Stimulated activated CD8-positive, alpha-beta memory T cell treated with anti-CD3 and anti-CD28 coated beads, Interleukin-15, amount 100 ng/mL, for 48 hours (primary cell): ENCODE results near the gene SLIT1.
A peak's percentile ranks its signal among the peaks of the same experiment; 100 is the strongest.
"Not testable (repeated sequence)": the region's sequence is repeated elsewhere in the genome, so short reads cannot be mapped to it uniquely, and the experiment has no call there.

Experiments
- DNase-seq, 2 donors: peaks; one replicate each; pipeline ENCODE4 v3.0.0-alpha.2; 2020; ENCODE audit warnings: low read depth in 2 of 2

Gene SLIT1

DNA sequence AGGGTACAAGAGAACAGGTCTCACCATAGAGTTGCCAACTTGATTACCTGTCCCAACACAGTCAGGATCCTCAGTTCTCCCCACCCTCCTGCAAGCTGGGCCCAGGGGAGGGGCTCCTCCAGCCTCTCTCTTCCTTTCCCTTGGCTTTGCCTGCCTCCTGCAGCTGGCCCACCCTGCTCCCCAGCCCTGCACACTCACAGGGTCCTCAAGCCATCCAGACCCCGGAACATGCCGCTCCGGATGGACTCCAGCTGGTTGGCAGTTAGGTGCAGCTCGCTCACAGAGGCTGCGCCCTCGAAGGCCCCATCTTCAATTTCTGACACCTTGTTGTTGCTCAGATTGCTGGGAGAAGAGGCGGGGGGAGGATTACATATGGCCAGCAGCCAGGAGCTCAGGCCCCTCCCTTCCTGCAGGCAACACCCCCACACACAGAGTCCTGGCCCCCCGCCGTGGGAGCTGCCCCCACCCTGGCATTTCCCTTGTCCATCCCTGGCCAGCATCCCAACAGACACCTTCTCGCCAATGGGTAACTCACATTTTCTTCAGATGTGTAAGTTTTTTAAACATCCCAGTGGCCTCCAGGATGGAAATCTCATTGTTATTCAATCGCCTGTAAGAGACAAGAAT is 139.2 kb downstream of the SLIT1 start:
- DNase-seq, result no peak

DNA sequence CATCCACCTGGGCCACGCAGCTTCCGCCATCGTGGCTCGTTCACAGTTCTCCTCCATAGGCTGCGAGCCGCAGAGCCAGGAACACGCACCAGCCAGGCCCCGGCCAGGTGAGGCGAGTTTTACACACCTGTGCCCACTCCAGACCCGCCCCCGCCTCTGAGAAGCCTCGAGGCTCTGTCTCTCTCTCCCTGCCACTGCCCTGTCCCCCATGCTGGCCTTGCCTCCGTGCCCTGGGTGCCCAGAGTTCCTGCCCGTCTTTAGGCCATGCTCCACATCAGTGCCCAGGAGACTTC is 142.2 kb downstream of the SLIT1 start:
- DNase-seq, result no peak

GRCh38 chr10:97042716-97043562 is 142.8 kb downstream of the SLIT1 start:
- no peak for DNase-seq

GRCh38 chr10:97042081-97042480 is 143.7 kb downstream of the SLIT1 start:
- DNase-seq, result no peak

- DNase-seq, result no peak
These were observed 145.1 kb downstream of the SLIT1 start for GRCh38 chr10:97040706-97041105.

DNA sequence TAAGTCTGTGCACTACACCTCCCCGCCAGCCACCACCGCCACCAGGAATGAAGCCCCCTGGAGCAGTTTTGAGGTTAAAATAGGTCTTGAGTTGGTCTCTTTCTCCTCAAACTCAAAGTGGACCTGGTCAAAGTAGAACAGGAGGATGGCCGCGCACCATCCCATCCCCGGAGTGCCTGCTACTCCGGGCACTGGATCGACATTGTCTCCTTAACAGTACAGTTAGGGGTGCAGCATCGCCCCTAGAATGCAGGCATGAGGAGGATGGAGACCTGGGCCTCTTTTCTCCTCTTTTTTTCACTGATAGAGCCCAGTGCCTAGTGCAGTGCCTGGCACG is 145.5 kb downstream of the SLIT1 start:
- no peak for DNase-seq

DNA sequence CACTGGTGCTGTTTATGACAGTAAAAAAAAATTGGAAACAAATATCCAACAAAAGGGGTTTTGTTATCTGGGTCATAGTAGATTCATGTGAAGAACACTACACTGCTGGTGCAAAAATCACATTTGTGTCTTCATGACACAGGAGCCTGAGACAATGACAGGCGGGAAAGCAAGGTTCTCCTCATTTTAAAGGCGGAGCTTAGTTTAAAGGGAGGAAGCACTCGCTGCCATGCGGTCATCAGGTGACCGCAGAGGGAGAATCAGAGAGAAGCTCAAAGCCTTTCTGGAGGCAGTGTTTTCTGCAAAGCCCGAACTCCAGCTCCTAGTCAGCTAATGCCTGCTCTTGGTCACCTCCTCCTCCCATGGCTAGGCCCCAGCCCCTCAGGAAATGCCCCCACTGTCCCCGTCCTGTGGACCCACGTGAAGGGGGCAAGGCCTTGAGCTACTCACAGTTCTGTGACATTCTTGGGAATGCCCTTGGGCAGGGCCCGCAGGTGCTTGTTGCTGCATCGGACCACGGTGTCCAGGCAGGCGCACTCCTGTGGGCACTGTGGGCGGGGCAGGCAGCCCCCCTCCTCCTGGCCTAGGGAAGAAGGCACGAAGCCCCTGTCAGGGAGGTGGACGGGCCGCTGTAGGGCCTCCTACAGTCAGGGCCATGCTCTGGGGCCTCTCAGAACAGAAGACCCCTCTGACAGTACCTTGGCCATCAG is 146.1 kb downstream of the SLIT1 start:
- no peak for DNase-seq

DNA sequence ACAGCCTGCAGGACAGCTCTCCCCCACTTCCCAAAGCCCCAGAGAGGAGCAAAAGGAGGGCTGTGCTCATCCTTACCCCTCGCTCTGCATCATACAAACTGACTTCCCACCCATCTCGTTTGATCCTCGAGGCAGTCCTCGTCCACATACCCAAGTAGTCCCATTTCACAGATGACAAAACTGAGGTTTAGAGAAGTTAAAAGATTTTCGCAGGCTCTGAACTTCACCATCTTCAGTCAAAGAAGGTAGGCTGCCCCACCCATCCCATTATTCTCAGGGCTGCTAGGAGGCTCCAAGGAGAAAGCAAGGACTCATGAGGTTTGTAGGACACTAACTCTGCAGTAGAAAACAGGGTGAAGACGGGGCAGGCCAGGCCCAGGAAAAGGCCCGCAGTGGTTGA is 147.1 kb downstream of the SLIT1 start:
- no peak for DNase-seq

- DNase-seq, result peak; percentile 50 to 63
These were observed 148.1 kb downstream of the SLIT1 start for GRCh38 chr10:97037365-97038361.

DNA sequence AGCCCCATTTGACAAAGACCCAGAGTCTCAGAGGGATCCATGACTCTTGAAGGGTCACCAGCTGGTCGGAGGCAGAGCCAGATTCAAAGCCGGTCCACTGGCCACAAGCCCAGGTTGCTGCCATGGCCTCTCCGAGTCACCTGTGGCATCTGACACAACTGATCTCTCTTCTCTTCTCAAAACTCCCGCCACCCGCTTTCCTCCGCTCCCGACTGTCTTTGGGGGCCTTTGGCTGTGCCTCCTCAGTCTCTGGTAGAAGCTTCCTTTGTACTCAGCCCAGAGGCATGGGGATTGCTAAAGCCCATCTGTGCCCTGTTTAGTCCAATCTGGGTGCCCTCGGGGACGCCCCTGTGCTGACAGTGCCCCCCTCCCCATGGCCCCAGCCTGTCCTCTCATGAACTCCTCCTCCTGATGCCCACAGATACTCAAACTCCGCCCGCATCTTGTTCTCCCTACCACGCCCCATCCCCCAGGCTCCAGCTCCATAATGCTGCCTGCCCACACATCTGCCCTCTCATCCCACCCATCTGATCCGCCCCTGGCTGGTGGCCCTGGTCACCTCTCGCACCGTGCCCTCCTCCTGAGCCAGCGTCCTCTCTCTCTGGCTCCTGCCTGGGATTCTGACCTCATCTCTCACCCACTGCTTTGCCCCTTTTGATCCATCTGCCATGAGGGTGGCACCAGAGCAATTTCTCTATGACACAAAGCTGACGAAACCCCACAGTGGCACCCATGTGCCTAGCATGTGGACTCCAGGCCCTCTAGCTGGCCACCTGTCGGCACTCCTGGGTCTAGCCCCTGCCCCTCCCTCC is 150.6 kb downstream of the SLIT1 start:
- DNase-seq, result no peak

GRCh38 chr10:97034301-97034700 is 151.5 kb downstream of the SLIT1 start:
- no peak for DNase-seq

- DNase-seq, result not testable (repeated sequence)
These were observed 151.9 kb downstream of the SLIT1 start for GRCh38 chr10:97033841-97034240.

GRCh38 chr10:97032624-97033023 is 153.1 kb downstream of the SLIT1 start:
- no peak for DNase-seq

GRCh38 chr10:97031459-97031858 is 154.3 kb downstream of the SLIT1 start:
- DNase-seq, result no peak

GRCh38 chr10:97030894-97031293 is 154.9 kb downstream of the SLIT1 start:
- no peak for DNase-seq

DNA sequence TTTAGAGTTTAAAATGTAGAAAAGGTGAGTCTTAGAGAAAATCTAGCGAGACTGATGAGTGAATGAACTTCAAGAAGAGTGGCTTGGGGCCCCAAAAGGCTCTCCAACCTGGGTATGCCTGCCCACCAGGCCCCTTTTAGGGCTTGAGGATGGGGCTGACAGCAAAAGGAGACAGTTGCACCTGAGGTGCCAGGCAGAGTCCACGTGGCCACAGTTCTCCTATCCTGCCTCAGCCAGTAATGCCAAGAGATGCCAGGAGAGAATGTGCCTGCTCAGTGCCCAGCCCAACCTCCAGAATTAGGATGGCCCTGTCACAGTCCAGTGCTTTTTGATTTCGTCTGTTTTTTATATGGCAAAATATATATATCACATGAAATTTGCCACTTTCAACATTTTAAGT is 156.5 kb downstream of the SLIT1 start:
- DNase-seq, result no peak

DNA sequence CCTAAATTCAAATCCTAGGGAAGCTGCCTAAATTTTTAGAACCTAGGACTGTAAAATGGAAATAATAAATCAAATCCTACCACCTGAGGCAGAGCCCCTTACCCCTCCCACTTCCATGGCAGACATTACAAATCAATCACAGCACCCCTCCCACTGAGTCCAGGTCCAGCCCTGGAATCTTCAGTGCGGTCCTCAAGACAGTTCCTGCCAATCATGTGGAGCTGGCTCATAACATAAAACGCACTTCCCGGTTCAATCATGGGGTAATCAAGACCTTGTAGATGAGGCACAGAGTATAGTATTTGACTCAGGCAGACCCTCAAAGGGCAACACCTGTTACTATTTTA is 157.0 kb downstream of the SLIT1 start:
- DNase-seq, result no peak

- no peak for DNase-seq
These were observed 157.5 kb downstream of the SLIT1 start for GRCh38 chr10:97028126-97028831.

DNA sequence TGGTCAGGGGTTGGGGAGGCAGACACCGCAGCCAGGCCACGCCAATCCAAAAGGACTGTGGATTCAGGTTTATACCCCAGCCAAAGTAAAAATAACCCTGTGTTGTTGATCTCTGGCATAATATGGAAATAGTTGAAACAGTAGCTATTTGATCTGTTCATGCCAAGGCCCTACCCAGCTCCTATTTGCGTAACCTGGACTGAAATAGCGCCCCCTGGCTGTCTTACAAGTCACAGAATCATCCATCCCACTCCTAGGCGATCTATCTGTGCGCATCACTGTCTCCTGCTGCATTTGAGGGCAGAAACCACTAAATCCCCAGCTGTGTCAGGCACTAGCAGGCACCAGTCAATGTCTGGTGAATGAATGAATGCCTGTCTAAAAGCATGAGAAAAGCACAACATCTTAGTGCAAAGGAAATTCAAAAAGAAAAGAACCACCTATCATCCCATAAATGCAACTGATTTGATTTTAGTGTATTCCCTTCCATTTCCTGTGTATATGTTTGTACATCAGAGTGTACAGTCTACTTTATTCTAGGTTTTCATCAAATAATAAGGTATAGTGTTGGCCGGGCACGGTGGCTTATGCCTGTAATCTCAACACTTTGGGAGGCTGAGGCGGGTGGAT is 160.0 kb downstream of the SLIT1 start:
- DNase-seq, result peak; percentile 9 to 28
